Astrocyte of the cerebellum (primary cell): ENCODE measurements around the gene CRMP1.

ENCODE experiments used
- DNase-seq: peaks from one replicate; pipeline ENCODE4 v3.0.0-alpha.2; 2011; ENCODE audit warnings: low read depth
- H3K4me3 ChIP-seq: 2 replicates; pipeline ENCODE4 v1.5.1; 2011; ENCODE audit warnings: mild to moderate bottlenecking, low read depth, low read length, moderate library complexity
- CTCF ChIP-seq: IDR thresholded peaks from 2 replicates; pipeline ENCODE4 v1.5.1; 2012; ENCODE audit warnings: low read length, low read depth, moderate library complexity, mild to moderate bottlenecking; ENCODE audit errors: missing control alignments
- in situ Hi-C: cut with HindIII; loops from 2 replicates; pipeline ENCODE4 v1.10.0; 2017; ENCODE audit warnings: low sequenced_read_pairs

The CRMP1 gene

GRCh38 chr4:5823542-5824211, 69.2 kb downstream of the CRMP1 start:
- in situ Hi-C loops, result loop anchor here (25.0 kb wide), 1 partner anchor 811 kb away; the partner anchor contains the start of gene CYTL1
- no peak overlapping the region for H3K4me3 ChIP-seq
- no peak for TF ChIP-seq CTCF
- no peak for DNase-seq

GRCh38 chr4:5822619-5823018, 70.3 kb downstream of the CRMP1 start:
- no peak for TF ChIP-seq CTCF
- in situ Hi-C loops, result loop anchor here (25.0 kb wide), 1 partner anchor 810 kb away; the partner anchor contains the start of gene CYTL1
- H3K4me3 ChIP-seq, result no peak overlapping the region
- DNase-seq, result no peak

- in situ Hi-C loops, result loop anchor here (25.0 kb wide), 1 partner anchor 810 kb away; the partner anchor contains the start of gene CYTL1
- DNase-seq, result no peak
- no peak overlapping the region for H3K4me3 ChIP-seq
- peak; percentile 64 for TF ChIP-seq CTCF
Observed at GRCh38 chr4:5821665-5822358, 71.1 kb downstream of the CRMP1 start.

- no peak for DNase-seq
- in situ Hi-C loops, result loop anchor here (25.0 kb wide), 1 partner anchor 805 kb away; the partner anchor contains the start of gene CYTL1
- no peak for TF ChIP-seq CTCF
- H3K4me3 ChIP-seq, result no peak overlapping the region
Observed at GRCh38 chr4:5816851-5817375, 76.0 kb downstream of the CRMP1 start.

GRCh38 chr4:5816101-5816500, 76.8 kb downstream of the CRMP1 start:
- TF ChIP-seq CTCF, result no peak
- DNase-seq, result no peak
- H3K4me3 ChIP-seq, result no peak overlapping the region
- in situ Hi-C loops, result loop anchor here (25.0 kb wide), 1 partner anchor 804 kb away; the partner anchor contains the start of gene CYTL1

- no peak overlapping the region for H3K4me3 ChIP-seq
- TF ChIP-seq CTCF, result no peak
- in situ Hi-C loops, result loop anchor here (25.0 kb wide), 1 partner anchor 803 kb away; the partner anchor contains the start of gene CYTL1
- no peak for DNase-seq
Observed at GRCh38 chr4:5815641-5816040, 77.2 kb downstream of the CRMP1 start.
